NCI-H226 (cell line): ENCODE results near the gene WWC1.
A peak's percentile ranks its signal among the peaks of the same experiment; 100 is the strongest.

Source experiments
- DNase-seq: peaks from one replicate; pipeline ENCODE4 v3.0.0-alpha.2; 2015

WWC1 gene

DNA sequence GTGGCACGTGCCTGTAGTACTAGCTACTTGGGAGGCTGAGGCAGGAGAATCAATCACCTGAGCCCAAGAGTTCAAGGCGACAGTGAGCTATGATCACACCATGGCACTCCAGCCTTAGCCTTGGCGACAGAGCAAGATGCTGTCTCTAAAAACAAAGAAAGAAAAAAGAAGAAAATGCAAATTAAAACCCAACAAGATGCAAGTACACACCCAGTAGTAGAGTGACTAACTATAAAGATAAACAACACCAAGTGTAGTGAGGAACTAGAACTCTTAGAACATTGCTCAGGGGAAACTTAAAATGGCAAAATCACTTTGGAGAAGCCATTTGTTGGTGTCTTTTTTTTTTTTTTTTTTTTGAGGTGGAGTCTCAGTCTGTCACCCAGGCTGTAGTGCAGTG lies 160.1 kb downstream of the WWC1 start:
- DNase-seq, result no peak

DNA sequence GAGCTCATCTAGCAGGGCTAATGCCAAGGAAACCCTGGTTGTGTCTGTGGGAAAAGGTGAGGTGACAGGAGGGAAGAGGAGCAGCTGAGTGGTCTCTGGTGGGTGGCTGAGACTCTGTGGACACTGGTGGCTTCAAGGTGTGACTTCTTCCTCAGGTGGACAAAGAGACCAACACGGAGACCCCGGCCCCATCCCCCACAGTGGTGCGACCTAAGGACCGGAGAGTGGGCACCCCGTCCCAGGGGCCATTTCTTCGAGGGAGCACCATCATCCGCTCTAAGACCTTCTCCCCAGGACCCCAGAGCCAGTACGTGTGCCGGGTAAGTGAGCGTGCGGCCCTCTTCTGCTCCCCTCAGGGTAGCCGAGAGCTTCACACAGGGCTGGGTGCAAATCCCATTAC lies 163.8 kb downstream of the WWC1 start:
- no peak for DNase-seq

- no peak for DNase-seq
These were observed 166.1 kb downstream of the WWC1 start for GRCh38 chr5:168457542-168457941.

- DNase-seq, result no peak
These were observed 169.2 kb downstream of the WWC1 start for GRCh38 chr5:168460606-168461005.

GRCh38 chr5:168463081-168463480 lies 171.6 kb downstream of the WWC1 start:
- no peak for DNase-seq

- DNase-seq, result no peak
These were observed 172.8 kb downstream of the WWC1 start for GRCh38 chr5:168464214-168464613.

DNA sequence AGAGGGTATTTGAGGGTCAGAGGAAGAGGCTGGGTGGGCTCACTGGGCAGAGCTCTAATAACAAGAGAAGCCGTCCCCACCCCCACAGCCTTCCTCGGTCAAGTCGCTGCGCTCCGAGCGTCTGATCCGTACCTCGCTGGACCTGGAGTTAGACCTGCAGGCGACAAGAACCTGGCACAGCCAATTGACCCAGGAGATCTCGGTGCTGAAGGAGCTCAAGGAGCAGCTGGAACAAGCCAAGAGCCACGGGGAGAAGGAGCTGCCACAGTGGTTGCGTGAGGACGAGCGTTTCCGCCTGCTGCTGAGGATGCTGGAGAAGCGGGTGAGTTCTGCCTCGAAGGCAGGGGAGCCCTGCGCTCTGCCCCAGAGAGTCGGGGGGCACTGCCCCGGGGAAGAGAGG lies 173.2 kb downstream of the WWC1 start:
- no peak for DNase-seq

DNA sequence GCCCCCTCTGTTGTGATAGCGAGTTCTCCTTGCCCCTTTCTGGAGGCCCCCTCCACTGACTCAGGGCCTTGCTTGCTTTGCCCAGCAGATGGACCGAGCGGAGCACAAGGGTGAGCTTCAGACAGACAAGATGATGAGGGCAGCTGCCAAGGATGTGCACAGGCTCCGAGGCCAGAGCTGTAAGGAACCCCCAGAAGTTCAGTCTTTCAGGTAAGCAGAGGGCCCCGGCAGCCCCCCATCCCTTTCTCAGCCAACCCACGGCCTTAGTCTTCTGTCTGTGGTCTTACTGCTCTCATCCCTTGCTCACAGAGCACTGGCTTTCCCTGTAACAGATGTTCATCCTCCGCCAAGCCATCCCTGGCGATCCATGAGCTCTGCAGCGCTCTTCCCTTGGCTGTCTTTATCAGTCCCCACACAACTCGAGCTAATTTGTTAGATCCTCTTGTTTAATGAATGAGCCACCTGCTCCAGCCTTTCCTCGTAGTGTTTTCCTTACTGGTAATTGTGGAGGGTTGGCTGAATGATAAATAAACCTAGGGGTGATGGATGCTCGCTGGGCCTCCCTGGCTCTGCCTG lies 176.4 kb downstream of the WWC1 start:
- DNase-seq, result no peak

DNA sequence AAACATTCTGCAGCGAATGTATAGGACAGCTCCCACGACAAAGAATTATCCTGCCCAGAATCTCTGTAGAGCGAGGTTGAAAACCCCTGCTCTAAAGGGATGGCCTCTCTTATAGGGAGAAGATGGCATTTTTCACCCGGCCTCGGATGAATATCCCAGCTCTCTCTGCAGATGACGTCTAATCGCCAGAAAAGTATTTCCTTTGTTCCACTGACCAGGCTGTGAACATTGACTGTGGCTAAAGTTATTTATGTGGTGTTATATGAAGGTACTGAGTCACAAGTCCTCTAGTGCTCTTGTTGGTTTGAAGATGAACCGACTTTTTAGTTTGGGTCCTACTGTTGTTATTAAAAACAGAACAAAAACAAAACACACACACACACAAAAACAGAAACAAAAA lies 177.4 kb downstream of the WWC1 start:
- no peak for DNase-seq

DNA sequence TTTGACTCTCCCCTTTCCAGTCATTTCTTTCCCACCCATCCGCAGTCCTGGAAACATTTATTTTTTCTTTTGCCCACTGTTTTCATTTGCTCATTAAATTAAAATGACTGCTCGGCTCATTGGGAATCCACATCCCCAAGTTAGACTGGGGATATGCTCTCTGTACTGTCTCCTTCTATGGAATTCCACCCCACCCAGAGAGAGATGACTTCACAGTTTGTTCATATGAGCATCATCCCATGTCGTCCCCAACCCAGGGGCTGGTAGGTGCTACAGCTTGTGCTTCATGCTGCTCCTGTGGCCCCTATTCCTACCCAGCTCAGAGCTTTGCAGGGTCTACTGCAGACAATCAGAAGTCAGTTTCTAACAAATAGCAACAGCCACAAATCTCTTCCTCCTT lies 178.4 kb downstream of the WWC1 start:
- DNase-seq, result no peak

GRCh38 chr5:168471785-168472184 lies 180.3 kb downstream of the WWC1 start:
- DNase-seq, result no peak

DNA sequence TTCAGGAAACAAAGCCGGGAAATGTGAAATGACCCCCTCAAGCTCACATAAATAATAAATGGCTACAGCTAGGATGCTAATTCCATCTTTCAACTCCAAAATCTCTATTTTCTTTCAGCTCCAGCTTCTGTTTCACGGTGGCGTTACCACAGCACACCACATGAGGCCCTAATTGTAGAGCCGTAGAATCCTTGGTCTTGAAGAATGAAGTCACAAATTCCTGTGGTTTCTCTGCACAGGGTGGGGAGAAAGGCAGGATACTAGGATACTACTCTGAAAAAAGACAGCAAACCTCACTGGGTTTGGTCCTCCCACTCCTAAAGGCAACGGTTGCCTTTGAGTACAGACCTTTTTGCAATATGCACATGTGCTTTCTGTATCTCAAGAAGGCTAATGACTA lies 180.9 kb downstream of the WWC1 start:
- peak; percentile 94 for DNase-seq

- no peak for DNase-seq
These were observed 182.9 kb downstream of the WWC1 start for GRCh38 chr5:168474319-168474718.

DNA sequence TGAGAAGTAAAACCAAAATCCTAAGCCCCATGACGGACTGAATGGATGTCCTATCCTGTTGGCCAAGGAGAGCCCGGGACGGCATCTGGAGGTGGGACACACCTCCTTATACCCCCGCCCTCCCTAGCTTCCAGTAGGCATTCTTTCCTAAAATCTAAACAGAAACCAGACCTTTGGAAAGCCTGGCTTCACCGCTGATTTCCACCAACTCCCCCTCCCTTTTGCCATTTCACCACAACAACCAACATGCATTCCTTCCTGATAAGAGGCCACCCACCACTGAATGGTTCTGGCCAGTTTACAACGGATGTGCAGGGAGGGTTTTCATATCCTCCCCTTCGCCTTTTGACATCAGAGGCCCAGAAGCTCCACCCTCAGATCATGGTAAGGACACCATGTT lies 185.6 kb downstream of the WWC1 start:
- DNase-seq, result peak; percentile 96

GRCh38 chr5:168479166-168479565 lies 187.7 kb downstream of the WWC1 start:
- no peak for DNase-seq

GRCh38 chr5:168480601-168481000 lies 189.2 kb downstream of the WWC1 start:
- no peak for DNase-seq

DNA sequence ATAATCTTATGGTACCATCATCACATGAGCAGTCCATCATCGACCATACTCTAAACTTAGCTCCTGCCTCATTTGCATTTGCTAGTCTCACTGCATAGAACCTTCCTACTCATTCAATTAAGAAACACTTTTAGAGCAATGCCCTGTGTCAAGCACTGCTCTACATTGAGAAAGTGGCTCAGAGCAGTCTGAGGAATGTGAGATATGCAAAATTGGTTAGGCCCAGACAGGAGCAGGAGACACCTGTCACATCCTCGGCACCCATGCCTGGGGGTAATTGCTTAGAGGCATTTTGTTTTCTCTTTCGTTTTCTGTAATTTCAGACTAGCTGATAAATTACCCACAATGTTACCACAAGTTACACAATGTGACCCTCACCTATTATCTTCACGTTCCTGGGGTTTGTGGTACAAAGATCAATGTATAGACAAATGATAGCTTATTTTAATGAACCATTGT lies 189.9 kb downstream of the WWC1 start:
- peak; percentile 50 for DNase-seq

DNA sequence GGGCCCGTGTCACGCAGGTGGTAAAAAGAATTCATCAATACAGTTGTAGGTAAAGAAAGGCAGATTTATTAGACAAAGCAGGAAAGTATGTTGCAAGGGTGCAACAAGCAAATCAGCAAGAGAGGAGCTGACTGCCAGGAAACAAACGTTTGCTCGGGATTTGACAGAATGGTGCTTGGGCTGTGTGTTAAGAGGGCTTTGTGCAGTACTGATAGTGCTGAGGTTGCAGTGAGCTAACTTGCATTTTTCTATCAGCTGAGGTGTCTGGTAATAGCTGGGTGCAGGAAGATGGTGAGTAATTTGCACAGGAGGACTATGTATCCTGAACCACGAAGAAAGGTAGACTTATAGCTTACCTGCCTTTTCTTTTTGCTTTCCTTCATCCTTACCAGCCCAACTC lies 190.9 kb downstream of the WWC1 start:
- DNase-seq, result peak; percentile 38

GRCh38 chr5:168486136-168486879 lies 194.9 kb downstream of the WWC1 start, which contains the start of gene RARS1:
Gene RARS1, plus strand, starts transcription at chr5:168486471. Its CDS starts 28 bp downstream, at chr5:168486499.
- DNase-seq, result peak; percentile 90

DNA sequence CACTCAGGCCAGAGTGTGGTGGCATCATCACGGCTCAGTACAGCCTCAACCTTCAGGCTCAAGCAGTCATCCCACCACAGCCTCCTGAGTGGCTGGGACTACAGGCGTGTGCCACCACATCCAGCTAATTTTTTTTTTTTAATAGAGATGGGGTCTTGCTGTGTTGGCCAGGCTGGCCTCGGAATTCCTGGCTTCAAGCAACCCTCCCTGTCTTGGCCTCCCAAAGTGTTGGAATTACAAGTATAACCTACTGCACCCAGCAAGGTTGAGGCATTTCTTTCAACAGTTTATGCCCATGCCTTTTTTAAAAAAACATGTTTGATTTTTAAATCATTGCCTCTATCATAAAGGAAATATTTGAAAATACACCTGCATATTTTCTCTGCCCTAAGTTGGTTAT lies 197.6 kb downstream of the WWC1 start:
- DNase-seq, result no peak

- DNase-seq, result no peak
These were observed 202.7 kb downstream of the WWC1 start for GRCh38 chr5:168494057-168494555.

DNA sequence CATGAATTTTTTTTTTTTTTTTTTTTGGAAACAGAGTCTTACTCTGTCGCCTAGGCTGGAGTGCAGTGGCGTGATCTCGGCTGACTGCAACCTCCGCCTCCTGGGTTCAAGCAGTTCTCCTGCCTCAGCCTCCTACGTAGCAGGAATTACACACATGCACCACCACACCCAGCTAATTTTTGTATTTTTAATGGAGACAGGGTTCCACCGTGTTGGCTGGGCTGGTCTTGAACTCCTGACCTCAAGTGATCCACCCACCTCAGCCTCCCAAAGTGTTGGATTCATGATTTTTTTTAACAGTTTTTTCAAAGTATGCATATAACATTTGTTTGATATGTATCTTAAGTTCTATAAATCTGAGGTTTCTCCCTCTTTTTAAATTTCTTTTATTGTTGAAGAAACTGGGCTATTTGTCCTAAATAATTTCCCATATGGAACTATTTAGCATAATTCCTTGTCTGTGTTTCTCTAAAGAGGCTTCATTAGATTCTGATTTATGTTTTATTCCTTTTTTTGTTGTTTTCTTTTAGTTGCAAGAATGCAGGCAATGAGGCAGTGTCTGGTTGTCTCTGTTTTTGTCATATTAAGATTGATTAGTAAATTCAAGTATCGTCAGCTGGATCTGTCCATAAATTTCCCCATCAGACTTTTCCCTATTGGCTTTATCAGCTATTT lies 211.3 kb downstream of the WWC1 start:
- no peak for DNase-seq

DNA sequence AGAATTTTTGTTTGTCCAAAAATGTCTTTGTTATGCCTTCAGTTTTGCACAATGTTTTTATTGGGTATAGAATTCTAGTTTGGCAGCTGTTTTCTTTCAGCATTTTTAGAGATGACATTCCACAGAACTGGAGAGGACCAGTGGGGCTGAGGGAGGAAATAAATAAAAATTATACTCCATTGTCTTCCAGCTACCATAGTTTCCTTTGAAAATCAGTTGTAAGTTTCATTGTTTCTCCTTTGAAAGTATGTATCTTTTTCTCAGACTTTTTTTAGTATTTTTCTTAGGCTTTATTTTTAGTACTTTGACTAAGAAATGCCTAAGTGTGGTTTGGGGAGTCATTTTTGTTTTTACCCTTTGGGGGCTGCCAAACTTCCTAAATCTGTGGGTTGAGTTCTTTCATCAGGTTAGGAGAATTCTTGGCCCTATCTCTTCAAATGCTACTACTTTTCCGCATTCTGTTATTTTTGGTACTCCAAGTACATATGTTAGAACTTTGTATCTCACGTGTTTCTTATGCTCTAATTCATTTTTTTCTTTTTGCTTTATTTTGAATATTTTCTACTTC lies 222.5 kb downstream of the WWC1 start:
- DNase-seq, result no peak
